GM21619 (cell line): ENCODE measurements around the gene RACGAP1.

Experiments used
- ATAC-seq: cut with Tn5 transposase; IDR thresholded peaks from one replicate; pipeline ENCODE4 v1.9.1; 2021; ENCODE audit not compliant: unreplicated experiment

The RACGAP1 gene

DNA sequence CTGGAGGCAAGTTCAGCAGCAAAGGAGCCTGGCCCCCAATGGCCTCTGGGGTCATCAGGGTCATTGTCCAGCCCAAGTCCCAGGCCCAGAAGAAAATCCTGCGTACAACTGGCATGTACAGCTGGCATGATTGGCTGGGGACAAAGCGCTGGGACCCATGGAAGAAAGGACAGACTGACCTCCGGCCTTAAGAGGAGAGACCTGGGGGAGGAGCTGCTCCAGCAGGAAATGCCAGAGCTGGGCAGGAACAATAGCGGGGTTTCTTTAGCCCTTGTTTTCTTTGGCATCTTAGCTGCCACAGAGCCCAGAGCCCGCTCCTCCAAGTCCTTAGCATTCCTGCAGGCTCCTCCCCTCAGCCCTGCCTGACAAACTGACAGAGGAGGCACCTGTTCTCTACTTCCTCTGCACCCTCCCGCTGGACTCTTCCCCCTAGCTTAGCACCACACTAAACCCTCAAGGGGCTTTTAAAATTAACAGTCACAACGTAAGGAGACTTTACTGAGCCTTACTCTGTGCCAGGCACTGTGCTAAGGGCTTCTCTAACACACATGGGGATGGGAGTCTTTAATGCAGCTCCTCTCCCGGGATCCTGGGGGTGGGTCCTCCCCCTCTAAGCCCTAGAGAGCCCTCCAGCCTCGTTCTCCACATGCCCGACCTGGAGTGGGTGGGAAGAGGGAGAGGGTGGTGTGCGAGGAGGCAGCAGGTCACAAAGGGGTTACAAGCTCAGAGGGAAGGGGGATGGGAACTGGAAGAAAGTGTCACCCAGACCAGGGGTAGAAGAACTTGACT lies 65.4 kb downstream of the RACGAP1 start:
- no peak for ATAC-seq

DNA sequence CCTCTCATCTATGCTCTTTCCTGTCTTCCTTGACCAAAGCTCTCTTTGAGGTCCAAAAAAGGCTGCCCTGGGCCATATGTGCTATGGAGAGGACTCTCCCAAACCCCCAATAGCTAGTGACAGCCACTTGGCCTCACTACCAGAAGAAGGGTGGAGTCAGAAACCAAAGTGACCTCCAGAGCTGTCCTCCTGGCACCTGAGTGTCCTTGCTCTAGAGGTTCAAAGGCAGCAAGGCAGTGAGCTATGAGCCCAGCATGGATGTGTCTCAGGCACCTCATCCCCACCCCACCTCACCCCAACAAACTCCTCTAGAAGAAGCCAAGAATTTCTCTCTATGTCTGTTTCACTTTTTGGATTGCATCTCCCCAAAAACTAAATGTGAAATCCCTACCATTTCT lies 67.7 kb downstream of the RACGAP1 start:
- no peak for ATAC-seq

DNA sequence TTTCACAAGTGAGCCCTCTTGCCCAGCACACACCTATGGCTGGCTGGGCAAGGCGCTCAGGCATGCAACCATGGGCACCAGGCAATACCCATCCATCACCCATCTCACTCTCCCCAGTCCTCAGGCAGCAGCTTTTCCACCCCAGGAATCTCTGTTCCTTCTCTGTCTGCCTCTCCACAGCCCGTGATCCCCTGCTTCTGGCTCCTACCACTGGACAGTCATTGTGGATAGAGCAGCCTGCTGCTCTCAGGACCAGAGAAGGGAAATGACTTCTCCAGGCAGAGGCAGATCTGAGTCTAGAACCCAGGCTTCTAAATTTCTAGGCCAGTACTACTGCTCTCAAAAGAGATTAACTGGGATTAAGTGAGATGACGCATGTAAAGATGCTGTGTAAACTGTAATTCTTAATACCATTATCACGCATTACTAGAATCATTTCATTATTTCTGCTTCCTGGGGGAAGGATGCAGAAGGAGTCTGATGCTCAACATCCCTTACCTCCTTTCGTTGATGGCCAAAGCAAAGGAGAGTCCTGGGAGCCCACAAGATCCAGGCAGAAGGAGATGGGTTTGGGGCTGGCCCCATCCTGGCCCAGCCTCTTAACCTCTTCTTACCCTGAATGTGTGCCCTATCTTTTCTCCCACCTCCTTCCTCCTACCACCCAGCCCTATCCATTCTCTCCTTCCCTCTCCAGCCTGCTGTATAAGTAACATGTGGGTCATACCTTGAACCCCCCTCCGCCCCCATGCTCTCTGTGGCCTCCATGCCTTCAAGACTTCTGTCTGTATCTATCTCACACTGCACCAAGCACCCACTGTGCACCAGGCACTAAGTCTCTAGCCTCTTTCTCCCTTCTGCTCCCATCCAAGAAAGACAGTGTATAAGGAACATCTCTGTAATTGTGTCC lies 68.4 kb downstream of the RACGAP1 start:
- no peak for ATAC-seq

DNA sequence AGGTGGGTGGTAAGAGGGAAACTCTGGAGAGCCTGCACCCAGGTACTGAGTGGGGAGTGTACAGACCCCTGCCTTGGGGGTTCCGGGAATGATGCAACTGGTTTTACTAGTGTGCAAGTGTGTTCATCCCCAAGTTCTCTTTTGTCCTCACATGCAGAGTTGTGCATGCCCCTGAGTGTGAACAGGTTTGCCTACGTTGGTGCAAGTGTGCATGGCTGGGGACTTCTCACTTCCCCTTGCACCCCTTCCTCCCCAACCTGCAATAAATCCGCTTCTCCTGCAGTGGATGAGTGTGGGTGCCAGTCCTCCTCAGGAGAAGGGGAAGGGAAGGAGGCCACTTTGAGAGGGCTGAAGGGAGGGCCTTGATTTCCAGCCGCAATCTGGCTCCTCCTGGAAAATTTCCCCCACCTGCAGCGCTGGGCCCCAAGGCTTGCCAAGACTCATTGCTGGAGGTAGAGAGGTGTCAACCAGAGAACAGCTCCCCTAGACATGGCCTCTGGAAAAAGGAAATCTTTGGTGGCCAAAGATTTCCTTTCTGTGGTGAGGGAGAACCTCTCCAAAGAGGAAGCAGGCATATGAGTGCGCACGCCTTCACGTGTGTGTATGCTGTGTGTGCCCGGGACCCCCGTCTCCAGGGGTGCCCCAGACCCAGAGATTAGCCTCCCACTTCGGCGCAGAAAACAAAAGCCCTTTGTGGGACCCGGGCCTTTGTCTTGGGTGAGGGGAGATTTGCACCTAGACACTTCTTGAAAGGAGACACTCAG lies 69.2 kb downstream of the RACGAP1 start:
- no peak for ATAC-seq

DNA sequence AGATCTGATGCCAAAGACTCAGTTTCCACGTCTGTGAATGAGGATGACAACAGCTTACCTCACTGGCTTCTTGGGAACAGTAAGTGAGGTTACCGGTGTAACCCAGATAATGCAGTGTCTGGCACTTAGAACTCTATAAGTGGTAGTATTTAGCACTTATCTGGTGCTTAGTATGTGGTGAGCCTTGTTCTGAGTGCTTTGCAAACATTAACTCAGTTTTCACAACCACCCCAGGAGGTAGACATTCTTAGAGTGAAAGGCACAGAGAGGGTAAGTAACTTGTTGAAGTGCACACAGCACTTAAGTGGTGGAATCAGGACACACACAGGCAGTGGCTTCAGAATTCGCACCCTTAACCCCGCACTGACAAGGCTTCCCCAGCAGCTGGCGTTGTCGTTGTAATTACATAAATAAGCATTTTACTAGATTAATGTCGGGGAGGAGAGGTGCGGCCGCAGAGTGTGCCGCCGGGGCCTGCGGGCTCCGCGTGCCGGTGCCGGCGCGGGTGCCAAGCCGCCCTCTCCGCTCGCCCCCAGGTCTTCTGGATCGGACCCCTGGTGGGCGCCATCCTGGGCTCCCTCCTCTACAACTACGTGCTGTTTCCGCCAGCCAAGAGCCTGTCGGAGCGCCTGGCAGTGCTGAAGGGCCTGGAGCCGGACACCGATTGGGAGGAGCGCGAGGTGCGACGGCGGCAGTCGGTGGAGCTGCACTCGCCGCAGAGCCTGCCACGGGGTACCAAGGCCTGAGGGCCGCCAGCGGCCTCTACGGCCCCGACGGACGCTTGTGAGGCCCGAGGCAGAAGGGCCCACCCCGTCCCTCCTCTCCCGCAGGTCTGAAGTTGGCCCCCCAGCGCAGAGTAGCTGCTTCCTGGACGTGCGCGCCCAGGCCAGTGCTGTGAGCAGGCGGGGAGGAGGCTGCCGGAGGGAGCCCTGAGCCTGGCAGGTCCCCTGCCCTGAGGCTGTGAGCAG lies 70.1 kb downstream of the RACGAP1 start:
- ATAC-seq: no peak

DNA sequence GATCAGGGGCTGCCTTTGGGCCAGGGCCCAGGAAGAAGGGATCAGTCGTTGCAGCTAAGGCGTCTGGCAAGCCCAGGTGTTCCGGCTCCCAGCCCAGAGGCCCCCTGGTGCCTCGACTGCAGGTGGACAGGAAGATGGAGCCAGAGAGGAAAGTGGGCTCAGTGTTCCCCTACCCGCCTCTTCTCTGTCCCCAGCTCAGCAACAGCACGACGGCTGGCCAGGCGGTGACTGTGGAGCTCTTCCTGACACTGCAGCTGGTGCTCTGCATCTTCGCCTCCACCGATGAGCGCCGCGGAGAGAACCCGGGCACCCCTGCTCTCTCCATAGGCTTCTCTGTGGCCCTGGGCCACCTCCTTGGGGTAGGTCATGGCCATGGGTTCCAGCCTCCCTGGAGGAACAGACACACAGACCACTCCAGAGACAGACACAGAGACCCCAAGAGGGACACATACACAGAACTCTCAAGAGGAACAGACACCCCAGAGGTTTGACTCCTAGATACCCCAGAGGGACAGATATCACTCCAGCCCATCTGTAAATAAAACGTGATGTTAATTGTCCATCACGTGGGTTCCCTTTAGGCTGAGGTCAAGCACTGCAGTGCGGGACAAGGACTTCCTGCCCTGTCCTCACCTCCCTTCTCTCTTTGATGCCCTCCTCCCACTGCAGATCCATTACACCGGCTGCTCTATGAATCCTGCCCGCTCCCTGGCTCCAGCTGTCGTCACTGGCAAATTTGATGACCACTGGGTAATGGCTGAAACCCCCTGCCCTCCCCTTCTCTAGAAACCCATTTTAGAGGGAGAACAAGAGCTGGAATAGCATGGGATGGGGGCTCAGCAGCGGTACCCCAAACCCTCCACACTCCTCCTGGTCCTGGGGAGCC lies 71.1 kb downstream of the RACGAP1 start:
- no peak for ATAC-seq

DNA sequence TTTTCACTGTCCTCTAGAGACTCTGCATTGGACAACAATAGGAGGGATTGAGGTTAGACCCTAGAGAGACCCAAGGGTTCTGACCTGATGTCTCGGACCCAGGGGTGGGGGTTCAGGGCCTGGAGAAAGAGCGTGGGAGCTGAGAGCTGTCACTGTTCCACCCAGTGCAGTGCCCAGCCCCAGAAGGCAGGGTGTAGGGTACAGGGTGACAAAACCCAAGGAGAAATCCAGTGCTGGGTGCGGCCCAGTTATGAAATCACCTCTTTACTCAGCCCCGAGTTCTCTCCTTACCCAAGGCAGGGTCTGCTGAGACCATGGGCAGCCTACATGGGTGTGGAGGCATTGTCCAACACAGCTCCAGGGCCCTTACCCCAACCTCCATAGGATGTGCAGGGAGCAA lies 72.1 kb downstream of the RACGAP1 start:
- no peak for ATAC-seq

DNA sequence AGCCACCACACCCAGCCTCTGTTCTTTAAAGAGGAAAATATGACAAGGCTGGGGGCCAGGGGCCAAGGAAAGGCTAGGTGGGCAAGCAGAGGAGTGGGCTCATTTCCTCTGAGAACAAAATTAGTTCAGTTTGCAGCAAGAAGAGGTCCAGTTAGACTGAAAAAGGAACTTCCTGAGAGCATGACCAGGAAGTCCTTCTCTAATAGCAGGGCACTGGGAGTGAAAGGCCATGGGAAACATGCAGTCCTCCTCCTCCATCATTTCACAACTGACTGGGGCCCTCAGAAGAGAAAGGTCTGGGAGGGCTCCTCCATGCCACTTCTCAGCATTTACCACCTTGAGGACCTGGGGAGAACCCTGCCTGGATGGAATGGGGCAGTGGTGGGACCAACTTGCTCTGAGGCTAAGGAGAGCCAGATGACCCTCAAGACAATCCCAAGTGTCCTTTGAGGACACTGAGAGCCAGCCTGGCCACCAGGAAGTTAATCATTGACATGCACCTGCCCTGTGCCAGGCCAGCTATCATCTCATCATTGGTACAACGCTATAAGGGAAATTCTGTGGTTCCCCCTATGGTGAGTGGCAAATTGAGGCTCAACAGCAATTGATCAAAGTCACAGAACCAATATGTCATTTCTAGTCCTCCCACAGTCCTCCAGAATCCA lies 72.8 kb downstream of the RACGAP1 start:
- ATAC-seq: no peak

DNA sequence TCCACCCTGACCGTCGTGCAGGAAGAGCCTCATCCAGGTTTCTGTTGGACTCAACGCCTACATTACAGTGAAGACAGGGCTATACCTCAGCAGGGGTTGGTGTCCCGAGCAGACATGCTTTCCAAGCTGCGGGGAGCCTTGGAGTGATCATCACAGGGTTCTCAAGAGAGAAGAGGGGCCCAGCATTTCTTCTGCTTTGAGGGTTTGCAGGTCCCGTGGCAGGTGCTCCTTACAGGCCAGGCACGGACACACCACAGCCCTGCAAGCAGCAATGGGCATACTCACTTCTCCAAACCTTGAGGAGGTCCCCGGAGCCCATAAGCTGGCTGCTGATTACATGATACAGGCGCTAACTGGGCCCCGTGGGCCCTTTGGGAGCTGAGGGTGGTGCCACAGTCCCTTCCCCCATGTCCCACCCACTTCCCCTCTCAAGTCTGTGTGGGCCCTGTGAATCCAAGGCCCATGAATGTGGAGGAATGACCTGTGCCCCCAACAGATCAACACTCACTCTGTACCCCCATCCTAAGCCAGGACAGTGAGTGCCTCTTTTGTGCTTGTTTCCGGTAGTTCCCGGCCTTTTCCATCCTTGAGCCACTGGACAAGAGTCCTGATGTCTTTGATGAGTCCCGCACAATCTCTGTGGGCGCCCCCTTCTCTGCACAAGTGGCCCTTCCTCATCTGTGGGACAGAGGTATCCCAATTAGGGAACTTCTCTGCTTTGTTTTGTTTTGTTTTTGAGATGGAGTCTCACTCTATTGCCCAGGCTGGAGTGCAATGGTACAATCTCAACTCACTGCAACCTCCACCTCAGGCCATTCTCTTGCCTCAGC lies 73.7 kb downstream of the RACGAP1 start:
- ATAC-seq: no peak

DNA sequence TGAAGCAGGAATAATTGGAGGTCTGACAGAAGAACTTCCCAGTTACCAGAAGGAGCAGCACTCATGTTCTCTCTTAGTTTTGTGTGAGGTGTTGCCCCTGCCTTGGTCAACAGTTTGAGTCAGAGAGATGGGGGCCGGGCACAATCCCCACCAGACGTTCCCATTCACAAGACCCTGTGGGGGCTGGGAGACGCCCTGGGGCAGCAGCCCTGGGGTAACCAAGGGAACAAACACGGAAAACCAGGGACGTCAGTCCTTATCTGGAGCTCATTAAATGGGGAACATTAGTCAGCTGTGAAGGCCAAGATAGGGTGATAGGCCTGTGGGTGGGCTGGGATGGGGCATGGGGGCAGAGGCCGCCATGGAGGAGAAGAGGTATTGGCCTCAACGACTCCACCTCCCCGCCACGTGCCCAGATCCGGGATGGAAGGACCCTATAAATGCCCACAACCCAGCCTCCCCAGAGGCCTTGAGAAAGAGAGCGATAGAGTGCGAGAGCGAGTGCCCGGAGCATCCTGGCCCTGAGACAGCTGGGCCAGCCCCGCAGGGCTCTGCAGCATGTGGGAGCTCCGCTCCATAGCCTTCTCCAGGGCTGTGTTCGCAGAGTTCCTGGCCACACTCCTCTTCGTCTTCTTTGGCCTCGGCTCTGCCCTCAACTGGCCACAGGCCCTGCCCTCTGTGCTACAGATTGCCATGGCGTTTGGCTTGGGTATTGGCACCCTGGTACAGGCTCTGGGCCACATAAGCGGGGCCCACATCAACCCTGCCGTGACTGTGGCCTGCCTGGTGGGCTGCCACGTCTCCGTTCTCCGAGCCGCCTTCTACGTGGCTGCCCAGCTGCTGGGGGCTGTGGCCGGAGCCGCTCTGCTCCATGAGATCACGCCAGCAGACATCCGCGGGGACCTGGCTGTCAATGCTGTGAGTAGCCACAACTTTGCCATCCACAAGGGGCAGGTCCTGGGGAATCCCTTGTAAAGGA lies 74.7 kb downstream of the RACGAP1 start, which contains the start of gene AQP2:
Gene AQP2, plus strand, starts transcription at position 465 of the 979 bp plus-strand sequence. Its CDS starts 94 bp downstream, at position 559.
- no peak for ATAC-seq

DNA sequence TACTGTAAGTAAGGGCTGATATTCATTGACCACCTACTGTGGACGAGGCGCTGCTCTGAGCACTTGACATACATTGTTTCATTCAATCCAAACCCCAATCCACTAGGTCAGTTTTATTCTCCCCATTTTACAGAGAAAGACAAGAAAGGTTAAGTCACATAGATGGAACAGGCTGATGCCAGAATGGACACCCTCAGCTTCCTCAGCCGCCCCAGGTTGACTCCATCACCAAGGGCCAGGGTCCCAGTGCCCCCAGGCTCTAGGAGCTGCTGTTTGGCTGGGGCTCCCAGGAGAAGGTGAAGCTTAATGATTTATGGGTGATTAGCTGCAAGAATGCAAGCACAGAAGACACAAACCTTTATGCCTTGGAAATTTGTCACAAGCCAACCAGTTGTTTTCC lies 75.4 kb downstream of the RACGAP1 start:
- ATAC-seq: no peak

DNA sequence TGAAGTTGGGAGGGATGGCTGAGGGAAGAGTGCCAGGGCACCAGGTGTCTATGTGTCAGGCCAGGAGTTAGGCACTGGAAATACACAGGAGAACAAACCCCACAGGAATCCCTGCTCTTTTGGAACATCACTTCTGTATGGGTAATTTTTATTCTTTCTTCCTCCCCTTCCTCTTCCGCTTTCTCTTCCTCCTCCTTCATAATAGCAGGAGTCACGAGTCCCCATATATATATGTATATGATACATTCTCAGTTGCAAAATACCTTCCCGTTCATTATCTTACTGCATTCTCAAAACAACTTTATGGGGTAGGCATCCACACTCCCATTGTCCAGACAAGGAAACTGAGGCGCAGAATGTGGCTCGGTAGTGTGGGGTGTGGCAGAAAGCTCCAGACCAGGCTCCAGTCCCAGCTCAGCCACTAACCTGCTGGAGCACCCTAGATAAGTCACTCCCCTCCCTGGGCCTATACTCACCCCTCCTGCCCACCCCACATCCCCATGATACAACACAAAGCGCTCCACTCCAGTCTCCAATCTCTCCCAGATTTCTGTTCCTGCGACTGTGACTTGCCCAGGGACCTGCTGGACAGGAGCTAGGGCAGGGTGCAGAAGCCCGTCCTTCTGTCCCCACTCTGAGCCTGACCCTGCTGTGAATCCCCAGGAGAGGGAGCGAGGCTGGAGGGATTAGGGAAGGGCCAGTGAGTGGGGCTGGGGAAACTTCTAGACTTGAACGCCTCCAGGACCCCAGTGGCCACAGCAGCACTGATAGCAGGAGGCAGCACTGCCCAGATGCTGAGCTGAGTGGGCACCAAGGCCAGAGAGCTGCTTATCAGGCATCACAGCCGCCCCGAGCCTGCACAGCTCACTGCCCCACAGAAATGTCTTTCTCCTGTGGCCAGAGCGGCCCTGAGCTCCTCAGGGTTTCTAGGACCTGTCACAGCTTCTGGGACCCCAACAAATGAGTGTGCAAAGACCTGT lies 76.1 kb downstream of the RACGAP1 start:
- ATAC-seq: no peak

DNA sequence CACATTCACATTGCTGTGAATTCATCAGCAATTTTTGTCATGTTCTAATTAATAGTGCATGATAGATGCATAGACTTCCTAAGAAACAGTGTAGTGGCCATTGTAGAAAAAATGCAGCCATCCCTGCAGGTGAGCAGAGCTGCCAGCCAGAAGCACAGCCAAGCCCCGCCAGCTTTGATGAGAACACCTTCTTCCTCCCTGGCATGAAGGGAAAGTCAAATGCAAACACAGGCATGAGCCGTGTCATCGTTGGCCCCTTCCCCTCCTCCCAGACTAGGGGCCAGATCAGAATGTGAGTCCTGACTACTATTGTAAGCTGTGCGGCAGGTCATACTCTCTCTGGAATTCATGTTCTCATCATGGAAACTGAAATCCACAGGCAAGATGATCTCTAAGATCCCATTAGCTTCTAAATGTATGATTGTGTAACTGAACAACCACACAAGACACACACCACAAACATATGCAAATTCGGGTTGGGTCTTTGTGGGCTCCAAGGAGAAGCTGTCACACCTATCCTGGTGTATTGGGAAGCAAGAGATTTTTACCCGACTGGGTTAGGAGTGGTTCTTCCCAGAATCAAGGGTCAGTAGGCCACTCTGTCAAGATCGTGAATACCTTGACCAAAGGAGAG lies 77.6 kb downstream of the RACGAP1 start:
- no peak for ATAC-seq

DNA sequence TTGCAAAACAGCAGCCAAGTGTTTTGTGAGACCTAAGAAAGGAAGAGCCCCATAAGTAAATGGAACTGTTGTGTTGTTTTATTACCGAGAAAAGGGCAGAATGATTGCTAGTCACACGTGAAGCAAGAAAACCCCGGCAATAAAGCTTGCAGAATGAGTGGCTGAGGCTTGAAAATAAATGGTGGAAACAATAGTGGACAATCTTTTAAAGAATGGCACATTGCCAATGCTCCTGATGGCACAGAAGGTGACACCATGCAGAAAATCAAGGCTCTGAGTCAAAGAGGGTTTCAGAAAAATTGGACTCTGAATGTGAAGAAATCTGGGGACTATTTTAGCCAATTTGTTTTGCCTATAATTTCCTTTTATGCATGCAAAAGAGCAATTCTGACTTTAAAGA lies 78.8 kb downstream of the RACGAP1 start:
- ATAC-seq: no peak

DNA sequence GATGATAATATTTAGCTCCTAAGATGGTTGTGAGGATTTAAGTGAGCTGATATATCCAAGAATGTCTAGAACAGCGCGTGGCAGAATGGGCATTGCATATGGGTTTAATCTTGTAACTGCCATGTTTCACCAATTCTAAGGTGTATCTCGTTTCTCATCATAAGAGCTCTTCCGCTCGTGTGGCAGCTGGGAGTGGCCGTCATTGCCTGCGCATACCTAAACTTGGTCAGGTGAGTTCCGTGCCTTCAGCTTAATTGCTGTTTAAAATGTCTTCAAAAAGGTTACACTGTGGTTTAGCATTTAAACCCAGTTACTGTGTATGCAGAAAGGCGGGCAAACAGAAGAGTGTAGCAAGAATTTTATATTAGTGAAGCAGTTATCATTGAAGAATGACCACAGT lies 79.2 kb downstream of the RACGAP1 start:
- no peak for ATAC-seq
